ENCODE measurements around the gene ZMAT5.

Gene ZMAT5

GRCh38 chr22:29751669-29752068, 15.1 kb downstream of the ZMAT5 start:
- no peak for DNase-seq

GRCh38 chr22:29750559-29751538, 16.0 kb downstream of the ZMAT5 start:
- no peak for DNase-seq

- no peak for DNase-seq
Observed at GRCh38 chr22:29750029-29750428, 16.8 kb downstream of the ZMAT5 start.

- DNase-seq, result no peak
Observed at GRCh38 chr22:29748248-29748893, 18.4 kb downstream of the ZMAT5 start.

GRCh38 chr22:29747832-29748231, 19.0 kb downstream of the ZMAT5 start:
- no peak for DNase-seq

GRCh38 chr22:29744902-29745301, 21.9 kb downstream of the ZMAT5 start:
- no peak for DNase-seq

- no peak for DNase-seq
Observed at GRCh38 chr22:29742326-29742725, 24.5 kb downstream of the ZMAT5 start.

- no peak for DNase-seq
Observed at GRCh38 chr22:29741926-29742325, 24.9 kb downstream of the ZMAT5 start.

GRCh38 chr22:29740216-29740615, 26.6 kb downstream of the ZMAT5 start:
- no peak for DNase-seq

GRCh38 chr22:29739346-29739875, 27.4 kb downstream of the ZMAT5 start:
- no peak for DNase-seq

GRCh38 chr22:29738118-29738815, 28.5 kb downstream of the ZMAT5 start:
- no peak for DNase-seq

- DNase-seq, result no peak
Observed at GRCh38 chr22:29737251-29738117, 29.3 kb downstream of the ZMAT5 start.

- no peak for DNase-seq
Observed at GRCh38 chr22:29735416-29735815, 31.4 kb downstream of the ZMAT5 start.

- no peak for DNase-seq
Observed at GRCh38 chr22:29734838-29735237, 32.0 kb downstream of the ZMAT5 start.

- DNase-seq, result no peak
Observed at GRCh38 chr22:29734406-29734805, 32.4 kb downstream of the ZMAT5 start.

- DNase-seq, result peak in 1 of 2 experiments; percentile 31
Observed at GRCh38 chr22:29733362-29734201, 33.2 kb downstream of the ZMAT5 start.

- no peak for DNase-seq
Observed at GRCh38 chr22:29732883-29733282, 33.9 kb downstream of the ZMAT5 start.

GRCh38 chr22:29731058-29731850, 35.6 kb downstream of the ZMAT5 start:
- no peak for DNase-seq

GRCh38 chr22:29729161-29729560, 37.6 kb downstream of the ZMAT5 start:
- no peak for DNase-seq

GRCh38 chr22:29727131-29727523, 39.7 kb downstream of the ZMAT5 start:
- DNase-seq, result peak in 1 of 2 experiments; percentile 18

Measured in NCI-H526 (cell line).